Activated CD8-positive, alpha-beta memory T cell treated with anti-CD3 and anti-CD28 coated beads, Interleukin-2, amount 10 ng/mL, durations not matched to agents 7 days and 5 days (primary cell): Measurements from ENCODE around the gene YTHDC1. TPM values are rescaled to one million over a fixed set of nuclear protein-coding genes. Genes with fewer than 3 reads are reported as not detected.
"Not testable (repeated sequence)": the region's sequence is repeated elsewhere in the genome, so short reads cannot be mapped to it uniquely, and the experiment has no call there.

Source experiments
- ATAC-seq: fragments of 150-1000 bp; cut with Tn5 transposase; one replicate; pipeline ENCODE4 v1.10.0; 2021; ENCODE audit warnings: moderate library complexity
- CTCF ChIA-PET: fragments of 350-600 bp; sonication (Branson Sonifier 250); formaldehyde crosslinking; loops from one replicate; lab custom pipeline; 2021; ENCODE audit warnings: antibody characterized with exemption; lab: Charles Lee
- DNase-seq: peaks from one replicate; pipeline ENCODE4 v3.0.0-alpha.2; 2020
- H3K27ac Mint-ChIP-seq: one replicate; pipeline ENCODE4 v1.8.0; 2021; ENCODE audit warnings: mild to moderate bottlenecking, mixed read lengths
- H3K27me3 Mint-ChIP-seq: one replicate; pipeline ENCODE4 v1.8.0; 2021; ENCODE audit warnings: mixed read lengths
- H3K36me3 Mint-ChIP-seq: one replicate; pipeline ENCODE4 v1.8.0; 2021; ENCODE audit warnings: mild to moderate bottlenecking, mixed read lengths
- H3K4me1 Mint-ChIP-seq: one replicate; pipeline ENCODE4 v1.8.0; 2021; ENCODE audit warnings: mixed read lengths
- H3K4me3 Mint-ChIP-seq: one replicate; pipeline ENCODE4 v1.8.0; 2021; ENCODE audit warnings: mild to moderate bottlenecking, moderate library complexity, mixed read lengths
- H3K9me3 Mint-ChIP-seq: one replicate; pipeline ENCODE4 v1.8.0; 2022; ENCODE audit warnings: low read depth, mixed read lengths
- total RNA-seq, 2 experiments: library from RNA; stranded (reverse); gene quantifications; one replicate each; pipeline ENCODE4 v1.2.3, GENCODE V29; 2021

Gene YTHDC1
- total RNA-seq, 2 experiments from 2014 or later = 70.7 to 76.6 TPM

GRCh38 chr4:68310651-68311247 lies 39.1 kb downstream of the YTHDC1 start:
- peaks cover 24% of the 10 kb centered on the region for H3K36me3 Mint-ChIP-seq
- ATAC-seq (no peak), DNase-seq (no peak)
- H3K9me3 Mint-ChIP-seq = no peaks in the 10 kb centered on the region
- H3K27ac Mint-ChIP-seq = no peak overlapping the region
- no peaks in the 10 kb centered on the region for H3K4me1 Mint-ChIP-seq
- CTCF ChIA-PET = interaction anchor here (1.7 kb wide), 1 partner anchor 10 kb away, joined by 3 read pairs; no protein-coding TSS in a partner anchor
- H3K4me3 Mint-ChIP-seq = no peak overlapping the region
- H3K27me3 Mint-ChIP-seq = peaks cover 6% of the 10 kb centered on the region

GRCh38 chr4:68304731-68305130 lies 45.2 kb downstream of the YTHDC1 start:
- CTCF ChIA-PET = no interaction called here

GRCh38 chr4:68299492-68300457 lies 50.1 kb downstream of the YTHDC1 start:
- ATAC-seq (no peak), DNase-seq (no peak)
- CTCF ChIA-PET = no interaction called here
- no peak overlapping the region for H3K27ac Mint-ChIP-seq
- peaks cover 2% of the 10 kb centered on the region for H3K9me3 Mint-ChIP-seq
- no peaks in the 10 kb centered on the region for H3K4me1 Mint-ChIP-seq
- H3K4me3 Mint-ChIP-seq = no peak overlapping the region
- peaks cover 6% of the 10 kb centered on the region for H3K27me3 Mint-ChIP-seq
- H3K36me3 Mint-ChIP-seq = no peaks in the 10 kb centered on the region

More at GRCh38 chr4:68304731-68305130, 45.2 kb downstream of the YTHDC1 start:
- Mint-ChIP-seq H3K4me1 (no peaks in the 10 kb centered on the region), H3K9me3 (no peaks in the 10 kb centered on the region), H3K4me3 (no peak overlapping the region), H3K27ac (no peak overlapping the region), H3K27me3 (peaks cover 15% of the 10 kb centered on the region), H3K36me3 (no peaks in the 10 kb centered on the region)
- ATAC-seq = no peak
- no peak for DNase-seq

- DNase-seq (no peak), ATAC-seq (no peak)
- CTCF ChIA-PET = no interaction called here
- no peak overlapping the region for H3K4me3 Mint-ChIP-seq
- H3K27me3 Mint-ChIP-seq = no peaks in the 10 kb centered on the region
- no peak overlapping the region for H3K27ac Mint-ChIP-seq
- H3K4me1 Mint-ChIP-seq = no peaks in the 10 kb centered on the region
- H3K36me3 Mint-ChIP-seq = no peaks in the 10 kb centered on the region
- peaks cover 2% of the 10 kb centered on the region for H3K9me3 Mint-ChIP-seq
These were observed 52.8 kb downstream of the YTHDC1 start for GRCh38 chr4:68297137-68297536.

GRCh38 chr4:68291256-68291655 lies 58.6 kb downstream of the YTHDC1 start:
- Mint-ChIP-seq H3K9me3 (no peaks in the 10 kb centered on the region), H3K4me1 (peaks cover 3% of the 10 kb centered on the region), H3K27me3 (peaks cover 2% of the 10 kb centered on the region), H3K4me3 (no peak overlapping the region), H3K36me3 (no peaks in the 10 kb centered on the region), H3K27ac (no peak overlapping the region)
- no peak for ATAC-seq
- CTCF ChIA-PET = no interaction called here
- no peak for DNase-seq

GRCh38 chr4:68288393-68288740 lies 61.5 kb downstream of the YTHDC1 start:
- Mint-ChIP-seq H3K4me3 (no peak overlapping the region), H3K4me1 (peaks cover 3% of the 10 kb centered on the region), H3K27ac (no peak overlapping the region), H3K36me3 (no peaks in the 10 kb centered on the region), H3K9me3 (no peaks in the 10 kb centered on the region), H3K27me3 (peaks cover 2% of the 10 kb centered on the region)
- CTCF ChIA-PET = no interaction called here
- ATAC-seq = no peak
- no peak for DNase-seq

- ATAC-seq = no peak
- Mint-ChIP-seq H3K27ac (no peak overlapping the region), H3K27me3 (peaks cover 2% of the 10 kb centered on the region)
These were observed 62.0 kb downstream of the YTHDC1 start for GRCh38 chr4:68287704-68288392.

GRCh38 chr4:68283714-68284113 lies 66.2 kb downstream of the YTHDC1 start:
- ATAC-seq = no peak
- Mint-ChIP-seq H3K36me3 (no peaks in the 10 kb centered on the region), H3K27ac (no peak overlapping the region), H3K9me3 (no peaks in the 10 kb centered on the region), H3K27me3 (peaks cover 2% of the 10 kb centered on the region), H3K4me3 (no peak overlapping the region), H3K4me1 (peaks cover 3% of the 10 kb centered on the region)
- CTCF ChIA-PET = no interaction called here
- no peak for DNase-seq

More at GRCh38 chr4:68287704-68288392, 62.0 kb downstream of the YTHDC1 start:
- Mint-ChIP-seq H3K4me1 (peaks cover 3% of the 10 kb centered on the region), H3K9me3 (no peaks in the 10 kb centered on the region), H3K4me3 (no peak overlapping the region), H3K36me3 (no peaks in the 10 kb centered on the region)
- CTCF ChIA-PET = no interaction called here
- no peak for DNase-seq

GRCh38 chr4:68283095-68283494 lies 66.8 kb downstream of the YTHDC1 start:
- H3K27me3 Mint-ChIP-seq = peaks cover 2% of the 10 kb centered on the region
- H3K9me3 Mint-ChIP-seq = no peaks in the 10 kb centered on the region
- H3K4me3 Mint-ChIP-seq = no peak overlapping the region
- DNase-seq (no peak), ATAC-seq (no peak)
- H3K36me3 Mint-ChIP-seq = no peaks in the 10 kb centered on the region
- no peak overlapping the region for H3K27ac Mint-ChIP-seq
- CTCF ChIA-PET = no interaction called here
- no peaks in the 10 kb centered on the region for H3K4me1 Mint-ChIP-seq

- H3K27ac Mint-ChIP-seq, CTCF ChIA-PET, ATAC-seq, H3K9me3 Mint-ChIP-seq, H3K4me3 Mint-ChIP-seq, H3K27me3 Mint-ChIP-seq, H3K36me3 Mint-ChIP-seq, DNase-seq, H3K4me1 Mint-ChIP-seq: not testable (repeated sequence)
These were observed 67.8 kb downstream of the YTHDC1 start for GRCh38 chr4:68281796-68282740.

GRCh38 chr4:68278029-68278428 lies 71.9 kb downstream of the YTHDC1 start:
- Mint-ChIP-seq H3K36me3 (no peaks in the 10 kb centered on the region), H3K9me3 (no peaks in the 10 kb centered on the region), H3K27me3 (peaks cover 8% of the 10 kb centered on the region), H3K4me3 (no peak overlapping the region), H3K4me1 (no peaks in the 10 kb centered on the region), H3K27ac (no peak overlapping the region)
- CTCF ChIA-PET = no interaction called here
- no peak for ATAC-seq
- no peak for DNase-seq

- peaks cover 8% of the 10 kb centered on the region for H3K27me3 Mint-ChIP-seq
These were observed 72.3 kb downstream of the YTHDC1 start for GRCh38 chr4:68277627-68278026.

More at GRCh38 chr4:68277627-68278026, 72.3 kb downstream of the YTHDC1 start:
- Mint-ChIP-seq H3K4me3 (no peak overlapping the region), H3K9me3 (no peaks in the 10 kb centered on the region), H3K27ac (no peak overlapping the region), H3K4me1 (no peaks in the 10 kb centered on the region), H3K36me3 (no peaks in the 10 kb centered on the region)
- ATAC-seq (no peak), DNase-seq (no peak)
- CTCF ChIA-PET = no interaction called here
